ENCODE results near the gene STRA6. TPM values are rescaled to one million over a fixed set of nuclear protein-coding genes. Genes with fewer than 3 reads are reported as not detected.
A peak's percentile ranks its signal among the peaks of the same experiment; 100 is the strongest.
"Not testable (repeated sequence)": the region's sequence is repeated elsewhere in the genome, so short reads cannot be mapped to it uniquely, and the experiment has no call there.

The STRA6 gene
- total RNA-seq, 2 experiments from 2014 or later, result not detected

DNA sequence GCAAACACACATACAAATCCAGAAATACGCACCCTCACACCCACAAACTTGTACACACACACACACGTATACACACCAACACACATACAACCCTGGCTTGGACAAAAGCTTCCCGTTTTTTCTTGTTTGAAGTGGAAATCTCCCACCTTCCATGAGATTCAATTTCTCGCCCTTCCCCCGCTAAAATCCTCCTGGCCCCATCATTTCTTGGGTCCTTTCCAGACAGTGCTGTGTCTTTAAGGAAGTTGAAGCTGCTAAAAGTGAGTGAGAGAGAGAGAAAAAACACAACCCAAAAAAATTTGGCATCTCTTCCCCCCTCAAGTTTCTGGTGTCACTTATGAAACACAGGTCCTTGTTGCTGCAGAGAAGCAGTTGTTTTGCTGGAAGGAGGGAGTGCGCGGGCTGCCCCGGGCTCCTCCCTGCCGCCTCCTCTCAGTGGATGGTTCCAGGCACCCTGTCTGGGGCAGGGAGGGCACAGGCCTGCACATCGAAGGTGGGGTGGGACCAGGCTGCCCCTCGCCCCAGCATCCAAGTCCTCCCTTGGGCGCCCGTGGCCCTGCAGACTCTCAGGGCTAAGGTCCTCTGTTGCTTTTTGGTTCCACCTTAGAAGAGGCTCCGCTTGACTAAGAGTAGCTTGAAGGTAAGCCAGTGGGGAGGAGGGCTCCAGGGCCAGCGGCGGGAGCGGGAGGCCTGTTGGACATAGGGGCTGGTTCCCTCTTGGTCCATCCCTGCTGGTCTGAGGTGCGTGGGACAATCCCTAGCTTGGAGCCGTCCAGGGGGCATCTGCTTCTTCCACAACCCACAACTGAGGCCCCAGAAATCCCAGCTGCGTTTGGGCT, 29.0 kb downstream of the STRA6 start, which contains the start of gene ISLR:
ISLR (plus strand) TSS at position 331 of the 839 bp plus-strand sequence. CDS start 1,149 bp downstream, outside the sequence.
- Mint-ChIP-seq H3K4me1 (ENCODE audit: low read depth) (no peaks in the 10 kb centered on the region), H3K4me3 (no peak within 1 kb of the TSS), H3K27me3 (ENCODE audit: low read depth) (peaks cover 2% of the 10 kb centered on the region), H3K27ac (no peak within 1 kb of the TSS), H3K36me3 (ENCODE audit: low read depth) (no peaks in the 10 kb centered on the region), H3K9me3 (ENCODE audit: insufficient read depth) (no peaks in the 10 kb centered on the region)
- POLR2A ChIA-PET, result no interaction called here
- ATAC-seq (no peak), DNase-seq (no peak)
- CTCF ChIA-PET, result no interaction called here

DNA sequence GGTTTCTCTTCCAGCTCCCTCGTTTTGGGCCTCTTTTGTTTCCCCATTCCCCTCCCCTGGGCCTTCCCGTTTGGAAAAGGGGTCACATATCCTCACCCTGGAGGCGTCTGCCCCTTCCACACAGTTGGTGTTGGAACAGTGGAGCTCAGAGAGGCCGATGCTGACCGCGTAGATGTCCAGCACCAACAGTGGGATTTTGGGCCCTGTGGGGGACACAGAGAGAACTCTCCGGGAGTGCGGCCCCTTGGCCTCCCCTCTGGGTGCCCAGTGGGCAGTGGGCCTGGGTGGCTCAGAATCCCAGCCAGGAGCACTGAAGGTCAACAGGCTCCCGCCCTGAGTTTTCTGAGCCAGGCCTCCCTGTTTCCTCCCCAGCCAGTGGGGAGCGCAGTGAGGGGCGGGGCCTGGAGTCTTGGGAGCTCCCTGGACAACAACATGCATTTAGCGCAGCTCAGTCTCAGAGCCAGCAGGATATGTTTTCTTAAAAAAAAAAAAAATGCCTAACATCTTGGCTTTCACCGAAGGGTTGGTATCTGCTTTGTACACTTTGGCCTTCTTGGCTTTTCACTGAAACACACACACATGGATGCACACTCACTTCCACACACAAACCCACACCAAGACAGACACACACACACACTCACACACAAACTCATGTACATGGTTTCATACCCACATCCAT, 29.7 kb downstream of the STRA6 start:
- H3K27ac Mint-ChIP-seq, result no peak overlapping the region
- no peak for ATAC-seq
- H3K4me3 Mint-ChIP-seq, result no peak overlapping the region
- ChIA-PET CTCF (no interaction called here), POLR2A (no interaction called here)
- H3K9me3 Mint-ChIP-seq (ENCODE audit: insufficient read depth), result no peaks in the 10 kb centered on the region
- H3K36me3 Mint-ChIP-seq (ENCODE audit: low read depth), result no peaks in the 10 kb centered on the region
- no peaks in the 10 kb centered on the region for H3K4me1 Mint-ChIP-seq (ENCODE audit: low read depth)
- peaks cover 3% of the 10 kb centered on the region for H3K27me3 Mint-ChIP-seq (ENCODE audit: low read depth)
- no peak for DNase-seq

DNA sequence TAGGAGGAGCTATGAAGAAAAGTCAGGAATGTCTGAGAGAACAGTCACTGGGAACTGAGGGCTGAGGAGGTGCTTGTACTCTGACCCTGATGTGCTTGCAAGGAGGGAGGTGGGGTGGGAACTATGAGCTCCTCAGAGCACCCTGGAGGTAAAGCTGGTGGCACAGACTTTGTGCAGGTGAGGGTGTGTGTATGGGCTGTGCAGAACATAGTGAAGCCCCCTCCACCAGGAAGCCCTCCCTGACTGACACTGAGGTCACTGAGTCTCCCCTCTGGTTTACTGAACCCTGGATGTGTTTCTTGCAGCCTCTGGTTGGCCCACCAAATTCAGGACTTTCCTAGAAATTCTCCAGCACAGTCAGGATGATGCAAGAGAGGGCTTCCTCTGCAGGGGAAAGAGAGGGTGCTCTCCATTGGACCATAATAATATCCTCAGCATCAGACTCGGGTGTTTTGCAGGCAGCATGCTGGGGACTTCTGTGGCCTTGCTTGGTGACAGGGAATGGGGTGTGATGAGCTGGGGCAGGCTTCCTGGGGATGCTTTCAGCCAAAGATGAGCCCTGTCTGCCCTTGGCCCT, 30.5 kb downstream of the STRA6 start:
- Mint-ChIP-seq H3K9me3 (ENCODE audit: insufficient read depth) (no peaks in the 10 kb centered on the region), H3K4me3 (no peak overlapping the region), H3K36me3 (ENCODE audit: low read depth) (no peaks in the 10 kb centered on the region), H3K4me1 (ENCODE audit: low read depth) (no peaks in the 10 kb centered on the region), H3K27me3 (ENCODE audit: low read depth) (peaks cover 3% of the 10 kb centered on the region), H3K27ac (no peak overlapping the region)
- CTCF ChIA-PET, result no interaction called here
- DNase-seq, result no peak
- POLR2A ChIA-PET, result no interaction called here
- ATAC-seq, result no peak

DNA sequence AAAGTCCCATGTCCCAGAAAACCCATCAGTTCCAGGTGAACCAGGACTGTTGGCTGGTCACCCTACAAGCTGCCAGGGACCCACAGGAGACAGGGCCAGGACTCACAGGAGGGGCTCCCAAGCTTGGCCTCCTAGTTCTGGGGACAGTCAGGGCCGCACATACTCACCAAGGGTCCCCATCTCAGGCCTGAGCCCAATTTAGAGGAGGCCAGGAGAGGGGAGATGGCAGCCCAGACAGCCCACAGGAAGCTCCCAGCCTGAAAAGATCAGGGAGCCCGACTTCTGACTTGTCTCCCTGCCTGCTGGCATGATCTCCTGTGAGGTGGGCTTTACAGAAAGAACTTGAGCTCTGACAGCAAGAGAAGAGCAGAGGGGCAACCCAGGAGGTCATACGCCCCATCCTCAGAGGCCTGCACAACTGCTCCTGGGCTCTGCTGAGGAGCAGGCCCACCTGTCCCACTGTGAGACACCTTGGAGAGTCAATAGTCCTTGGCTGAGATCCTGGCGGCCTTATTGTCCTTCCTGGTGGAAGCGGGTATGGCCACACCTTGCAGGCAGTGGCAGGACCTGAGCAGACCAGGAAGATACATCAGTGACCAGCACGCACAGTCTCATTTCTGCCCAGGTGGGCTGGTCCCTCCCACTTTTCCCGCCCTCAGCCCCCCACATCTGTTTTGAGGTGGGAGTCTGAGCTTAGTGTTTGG, 31.6 kb downstream of the STRA6 start:
- Mint-ChIP-seq H3K9me3 (ENCODE audit: insufficient read depth) (no peaks in the 10 kb centered on the region), H3K36me3 (ENCODE audit: low read depth) (no peaks in the 10 kb centered on the region), H3K4me1 (ENCODE audit: low read depth) (no peaks in the 10 kb centered on the region), H3K27ac (no peak overlapping the region), H3K27me3 (ENCODE audit: low read depth) (peaks cover 3% of the 10 kb centered on the region), H3K4me3 (no peak overlapping the region)
- ChIA-PET POLR2A (no interaction called here), CTCF (no interaction called here)
- DNase-seq (no peak), ATAC-seq (no peak)

DNA sequence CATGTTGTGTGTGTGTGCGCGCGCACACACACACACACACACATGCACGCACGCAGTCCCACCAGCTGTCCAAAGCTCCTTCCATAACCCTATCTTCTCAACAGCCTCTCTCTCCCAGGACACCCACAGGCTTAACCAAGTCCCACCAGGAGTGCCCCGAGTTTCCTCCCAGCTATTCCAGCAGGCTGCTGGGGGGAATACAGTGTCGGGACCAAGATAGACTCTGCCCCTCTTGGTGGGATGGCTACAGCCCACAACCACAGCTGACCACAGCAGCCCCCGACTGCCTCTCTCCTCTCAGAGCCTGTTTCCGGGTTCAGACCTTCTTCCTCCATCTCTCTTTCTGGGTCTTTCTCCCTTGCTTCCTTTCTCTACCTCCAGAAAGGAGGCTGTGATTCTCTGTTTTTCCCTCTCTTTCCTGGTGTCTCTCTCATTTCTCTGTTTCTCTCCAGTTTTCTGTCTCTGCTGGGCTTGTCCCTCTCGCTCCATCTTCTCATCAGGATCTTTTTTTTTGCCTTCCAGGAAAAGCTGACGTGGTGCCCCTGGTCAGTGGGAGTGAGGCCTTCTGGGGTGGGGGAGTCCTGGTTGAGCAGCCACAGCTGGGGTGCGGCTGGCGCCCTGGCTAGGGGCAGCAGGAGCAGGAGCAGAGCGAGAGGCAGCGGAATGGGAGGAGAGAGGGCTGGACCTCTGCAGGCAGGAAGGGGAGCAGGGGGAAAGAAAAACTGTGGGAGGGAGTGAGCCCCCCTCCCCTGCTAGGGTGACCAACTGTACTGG, 32.3 kb downstream of the STRA6 start:
- Mint-ChIP-seq H3K4me1 (ENCODE audit: low read depth) (no peaks in the 10 kb centered on the region), H3K9me3 (ENCODE audit: insufficient read depth) (no peaks in the 10 kb centered on the region), H3K27ac (no peak overlapping the region), H3K4me3 (no peak overlapping the region), H3K27me3 (ENCODE audit: low read depth) (peaks cover 3% of the 10 kb centered on the region), H3K36me3 (ENCODE audit: low read depth) (no peaks in the 10 kb centered on the region)
- CTCF ChIA-PET, result no interaction called here
- POLR2A ChIA-PET, result no interaction called here
- DNase-seq, result no peak
- ATAC-seq, result no peak

DNA sequence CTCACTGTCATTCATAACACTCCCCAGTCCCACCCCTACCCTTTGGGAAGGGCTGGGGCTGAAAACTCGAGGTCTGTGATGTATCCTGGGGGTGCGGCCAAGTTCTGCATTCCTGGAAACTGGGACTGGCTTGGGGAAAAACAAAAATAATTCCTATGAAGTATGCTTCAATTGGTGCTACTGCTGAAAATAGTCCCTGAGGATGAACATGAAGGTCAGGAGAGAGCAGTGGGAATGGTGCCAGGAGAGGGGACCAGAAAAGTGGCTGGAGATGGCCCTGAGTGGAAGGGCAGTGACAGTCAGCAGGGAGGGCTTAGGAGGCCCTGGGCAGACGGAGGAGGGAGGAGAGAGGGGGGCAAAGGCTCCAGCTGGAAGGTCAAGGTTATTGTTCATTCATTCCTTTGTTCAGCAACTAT, 33.9 kb downstream of the STRA6 start:
- Mint-ChIP-seq H3K27me3 (ENCODE audit: low read depth) (peaks cover 7% of the 10 kb centered on the region), H3K27ac (no peak overlapping the region), H3K4me1 (ENCODE audit: low read depth) (no peaks in the 10 kb centered on the region), H3K4me3 (no peak overlapping the region), H3K36me3 (ENCODE audit: low read depth) (no peaks in the 10 kb centered on the region), H3K9me3 (ENCODE audit: insufficient read depth) (no peaks in the 10 kb centered on the region)
- ATAC-seq, result no peak
- ChIA-PET CTCF (no interaction called here), POLR2A (no interaction called here)
- DNase-seq, result no peak

DNA sequence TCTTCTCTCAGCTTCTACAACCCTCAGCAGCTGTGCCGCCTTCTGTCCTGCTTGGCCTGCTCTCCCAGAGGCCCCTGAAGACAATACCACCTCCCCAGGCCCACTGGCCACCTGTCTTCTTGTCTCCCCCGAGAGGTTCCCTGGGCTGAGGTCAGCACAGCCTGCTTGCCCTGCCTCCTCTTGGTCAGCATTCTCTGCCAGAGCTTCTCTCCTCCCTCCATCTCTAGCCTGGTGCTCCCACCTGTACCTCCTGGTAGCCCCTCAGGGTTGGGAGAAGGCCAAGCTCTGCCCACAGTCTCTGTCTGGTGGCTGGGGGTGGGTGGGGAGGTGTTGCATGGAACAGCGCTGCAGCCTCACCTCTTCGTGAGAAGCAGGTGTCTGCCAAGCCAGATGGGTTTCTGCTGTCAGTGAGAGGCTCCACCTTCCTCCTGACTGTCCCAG, 34.7 kb downstream of the STRA6 start:
- no peak for DNase-seq
- no peaks in the 10 kb centered on the region for H3K36me3 Mint-ChIP-seq (ENCODE audit: low read depth)
- CTCF ChIA-PET, result no interaction called here

DNA sequence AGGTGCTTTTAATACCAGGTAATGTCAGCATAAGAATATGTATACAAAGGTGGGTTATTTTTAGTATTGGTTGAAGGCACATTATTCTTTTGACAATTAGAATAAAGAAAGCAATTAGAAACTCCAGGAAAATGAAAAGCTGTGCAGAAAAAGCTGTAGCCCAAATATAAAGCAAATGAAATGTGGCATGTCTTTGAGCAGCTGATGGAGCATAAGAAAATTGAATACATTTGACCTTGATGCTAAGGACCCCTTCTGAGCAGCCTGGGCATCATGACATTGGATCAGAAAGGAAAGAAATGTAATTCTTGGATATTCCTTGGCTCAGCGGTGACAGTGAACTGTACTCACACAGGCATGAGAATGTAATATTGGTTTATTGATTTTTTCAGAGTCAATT, 37.1 kb downstream of the STRA6 start:
- no peaks in the 10 kb centered on the region for H3K9me3 Mint-ChIP-seq (ENCODE audit: insufficient read depth)
- no peaks in the 10 kb centered on the region for H3K36me3 Mint-ChIP-seq (ENCODE audit: low read depth)
- H3K4me1 Mint-ChIP-seq (ENCODE audit: low read depth), result no peaks in the 10 kb centered on the region
- H3K4me3 Mint-ChIP-seq, result no peak overlapping the region
- ChIA-PET CTCF (no interaction called here), POLR2A (no interaction called here)
- no peak for ATAC-seq
- DNase-seq, result no peak
- H3K27me3 Mint-ChIP-seq (ENCODE audit: low read depth), result peaks cover 12% of the 10 kb centered on the region
- H3K27ac Mint-ChIP-seq, result no peak overlapping the region

More for the DNA sequence above, 34.7 kb downstream of the STRA6 start:
- H3K27me3 Mint-ChIP-seq (ENCODE audit: low read depth), result peaks cover 7% of the 10 kb centered on the region
- peak overlapping the region; percentile 6 for H3K27ac Mint-ChIP-seq
- H3K4me1 Mint-ChIP-seq (ENCODE audit: low read depth), result no peaks in the 10 kb centered on the region
- H3K9me3 Mint-ChIP-seq (ENCODE audit: insufficient read depth), result no peaks in the 10 kb centered on the region
- no peak overlapping the region for H3K4me3 Mint-ChIP-seq
- POLR2A ChIA-PET, result interaction anchor here (0.8 kb wide), 1 partner anchor 64 kb away, joined by 3 read pairs; no protein-coding TSS in a partner anchor
- ATAC-seq, result no peak

DNA sequence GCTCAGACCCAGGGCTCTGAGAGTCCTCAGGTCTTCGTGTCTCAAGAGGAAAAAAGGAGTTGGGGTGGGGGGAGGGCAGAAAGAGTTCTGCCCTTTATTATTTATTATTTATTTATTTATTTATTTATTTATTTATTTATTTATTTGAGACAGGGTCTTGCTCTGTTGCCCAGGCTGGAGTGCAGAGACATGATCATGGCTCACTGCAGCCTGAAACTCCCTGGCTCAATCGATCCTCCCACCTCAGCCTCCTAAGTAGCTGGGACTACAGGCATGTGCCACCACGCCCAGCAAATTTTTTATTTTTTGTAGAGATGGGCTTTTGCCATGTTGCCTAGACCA, 40.4 kb downstream of the STRA6 start:
- H3K36me3 Mint-ChIP-seq (ENCODE audit: low read depth); H3K9me3 Mint-ChIP-seq (ENCODE audit: insufficient read depth); ATAC-seq; H3K27ac Mint-ChIP-seq; H3K4me3 Mint-ChIP-seq; CTCF ChIA-PET; DNase-seq; POLR2A ChIA-PET: not testable (repeated sequence)
- peaks cover 12% of the 10 kb centered on the region for H3K27me3 Mint-ChIP-seq (ENCODE audit: low read depth)
- peaks cover 16% of the 10 kb centered on the region for H3K4me1 Mint-ChIP-seq (ENCODE audit: low read depth)

DNA sequence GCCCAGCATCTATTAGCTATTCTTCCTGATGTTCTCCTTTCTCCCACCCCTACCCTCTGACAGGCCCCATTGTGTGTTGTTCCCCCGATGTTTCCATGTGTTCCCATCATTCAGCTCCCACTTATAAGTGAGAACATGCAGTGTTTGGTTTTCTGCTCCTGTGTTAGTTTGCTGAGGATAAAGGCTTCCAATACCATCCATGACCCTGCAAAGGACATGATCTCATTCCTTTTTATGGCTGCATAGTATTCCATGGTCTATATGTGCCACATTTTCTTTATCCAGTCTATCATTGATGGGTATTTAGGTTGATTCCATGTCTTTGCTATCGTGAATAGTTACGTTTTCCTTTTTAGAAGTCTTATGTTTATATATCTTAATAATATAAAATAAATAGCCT, 42.2 kb downstream of the STRA6 start:
- peaks cover 12% of the 10 kb centered on the region for H3K27me3 Mint-ChIP-seq (ENCODE audit: low read depth)

DNA sequence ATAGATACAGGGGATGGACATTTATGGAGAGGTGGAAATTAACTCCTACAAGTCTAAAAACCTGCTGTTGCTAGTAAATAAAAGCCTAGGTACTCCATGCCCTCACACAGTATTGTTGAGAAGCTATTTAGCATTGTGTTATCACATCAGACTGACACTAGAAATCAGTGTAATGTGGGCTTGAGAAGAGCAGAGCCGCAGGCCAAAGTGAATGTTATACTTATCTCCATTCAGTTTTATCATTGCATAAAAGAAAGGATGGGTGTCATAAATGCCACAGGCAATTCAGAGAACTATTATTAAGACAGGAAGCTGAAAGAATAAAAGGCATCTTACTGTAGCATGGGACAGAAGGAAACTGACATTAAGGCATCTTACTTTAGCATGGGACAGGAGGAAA, 42.8 kb downstream of the STRA6 start:
- Mint-ChIP-seq H3K27me3 (ENCODE audit: low read depth) (peaks cover 14% of the 10 kb centered on the region), H3K4me3 (no peak overlapping the region), H3K36me3 (ENCODE audit: low read depth) (no peaks in the 10 kb centered on the region), H3K9me3 (ENCODE audit: insufficient read depth) (no peaks in the 10 kb centered on the region), H3K27ac (no peak overlapping the region), H3K4me1 (ENCODE audit: low read depth) (peaks cover 25% of the 10 kb centered on the region)
- POLR2A ChIA-PET, result no interaction called here
- CTCF ChIA-PET, result interaction anchor here (1.1 kb wide), 2 partner anchors 15 to 33 kb away, joined by 3 to 4 read pairs; no protein-coding TSS in a partner anchor
- ATAC-seq (no peak), DNase-seq (peak; percentile 12)

More for the DNA sequence above, 42.2 kb downstream of the STRA6 start:
- ATAC-seq; H3K36me3 Mint-ChIP-seq (ENCODE audit: low read depth); H3K9me3 Mint-ChIP-seq (ENCODE audit: insufficient read depth); DNase-seq; CTCF ChIA-PET; H3K4me3 Mint-ChIP-seq; H3K27ac Mint-ChIP-seq; POLR2A ChIA-PET: not testable (repeated sequence)
- peaks cover 25% of the 10 kb centered on the region for H3K4me1 Mint-ChIP-seq (ENCODE audit: low read depth)

Measured in activated CD8-positive, alpha-beta T cell treated with anti-CD3 and anti-CD28 coated beads, Interleukin-2, amount 10 ng/mL, durations not matched to agents 7 days and 5 days (primary cell).